Sigmoid colon (tissue), 4 donors: ENCODE measurements around the gene PSMF1.

Experiments used
- CTCF ChIP-seq, 4 experiments: fragments of 450-650 bp in 3 of 4; fragments of 200-600 bp in 1 of 4; IDR thresholded peaks; one replicate each; pipeline ENCODE4 v1.5.1; 2016 to 2019; ENCODE audit warnings: antibody characterized with exemption in 4 of 4, mild to moderate bottlenecking in 3 of 4, moderate library complexity in 2 of 4
- POLR2AphosphoS5 ChIP-seq, 4 donors: sonication (generic); formaldehyde crosslinking; IDR thresholded peaks; one replicate each; pipeline ENCODE4 v1.6.1; 2017; ENCODE audit warnings: antibody characterized with exemption in 4 of 4

- TF ChIP-seq CTCF (IDR thresholded peaks at IDR 0.05): no peak
- TF ChIP-seq POLR2AphosphoS5 (IDR thresholded peaks at IDR 0.05): no peak
These were observed 93.6 kb downstream of the PSMF1 start for GRCh38 chr20:1212023-1212422.
